ENCODE data around the gene RIPOR3.
A peak's percentile ranks its signal among the peaks of the same experiment; 100 is the strongest.

Gene RIPOR3

GRCh38 chr20:50554694-50555579 lies 136.4 kb downstream of the RIPOR3 start:
- TF ChIP-seq, protein P1, sequence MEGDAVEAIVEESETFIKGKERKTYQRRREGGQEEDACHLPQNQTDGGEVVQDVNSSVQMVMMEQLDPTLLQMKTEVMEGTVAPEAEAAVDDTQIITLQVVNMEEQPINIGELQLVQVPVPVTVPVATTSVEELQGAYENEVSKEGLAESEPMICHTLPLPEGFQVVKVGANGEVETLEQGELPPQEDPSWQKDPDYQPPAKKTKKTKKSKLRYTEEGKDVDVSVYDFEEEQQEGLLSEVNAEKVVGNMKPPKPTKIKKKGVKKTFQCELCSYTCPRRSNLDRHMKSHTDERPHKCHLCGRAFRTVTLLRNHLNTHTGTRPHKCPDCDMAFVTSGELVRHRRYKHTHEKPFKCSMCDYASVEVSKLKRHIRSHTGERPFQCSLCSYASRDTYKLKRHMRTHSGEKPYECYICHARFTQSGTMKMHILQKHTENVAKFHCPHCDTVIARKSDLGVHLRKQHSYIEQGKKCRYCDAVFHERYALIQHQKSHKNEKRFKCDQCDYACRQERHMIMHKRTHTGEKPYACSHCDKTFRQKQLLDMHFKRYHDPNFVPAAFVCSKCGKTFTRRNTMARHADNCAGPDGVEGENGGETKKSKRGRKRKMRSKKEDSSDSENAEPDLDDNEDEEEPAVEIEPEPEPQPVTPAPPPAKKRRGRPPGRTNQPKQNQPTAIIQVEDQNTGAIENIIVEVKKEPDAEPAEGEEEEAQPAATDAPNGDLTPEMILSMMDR (IDR thresholded peaks at IDR 0.05; ENCODE audit: poor library complexity, severe bottlenecking), result no peak
- Histone ChIP-seq H3K4me1 (ENCODE audit: insufficient read depth, poor library complexity, severe bottlenecking) (peaks cover 44% of the 10 kb centered on the region), H3K27ac (ENCODE audit: poor library complexity, severe bottlenecking) (no peak overlapping the region), H3K27me3 (ENCODE audit: insufficient read depth, poor library complexity, severe bottlenecking) (no peaks in the 10 kb centered on the region), H3K9me3 (ENCODE audit: severe bottlenecking) (peaks cover 7% of the 10 kb centered on the region), H3K4me3 (ENCODE audit: severe bottlenecking) (no peak overlapping the region), H3K36me3 (ENCODE audit: low read depth) (peaks cover 70% of the 10 kb centered on the region)
- no peak for ATAC-seq (ENCODE audit: low read depth)
- no peak for DNase-seq (ENCODE audit: low spot score)

DNA sequence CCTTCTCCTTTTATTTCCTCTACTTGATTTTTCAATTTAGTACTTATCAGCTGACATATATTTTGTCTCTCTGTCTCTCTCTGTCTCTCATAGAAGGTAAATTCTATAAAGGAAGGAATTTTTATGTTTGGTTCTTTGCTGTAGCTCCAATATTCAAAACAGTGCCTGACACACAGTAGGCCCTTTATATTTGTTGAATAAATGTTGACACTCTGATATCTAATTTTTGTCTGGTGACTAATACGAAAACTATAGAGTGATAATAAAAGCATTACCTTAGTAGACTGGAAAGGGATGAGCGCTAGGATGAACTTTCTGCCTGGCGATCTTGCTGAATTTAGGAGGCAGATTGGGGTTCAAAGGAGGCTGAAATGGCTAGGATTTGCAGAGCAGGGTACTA lies 138.4 kb downstream of the RIPOR3 start:
- no peaks in the 10 kb centered on the region for H3K27me3 ChIP-seq (ENCODE audit: insufficient read depth, poor library complexity, severe bottlenecking)
- H3K4me1 ChIP-seq (ENCODE audit: insufficient read depth, poor library complexity, severe bottlenecking), result peaks cover 27% of the 10 kb centered on the region
- H3K36me3 ChIP-seq (ENCODE audit: low read depth), result peaks cover 83% of the 10 kb centered on the region
- H3K9me3 ChIP-seq (ENCODE audit: severe bottlenecking), result peaks cover 7% of the 10 kb centered on the region
- TF ChIP-seq, protein P1 (IDR thresholded peaks at IDR 0.05; ENCODE audit: poor library complexity, severe bottlenecking), result no peak
- H3K27ac ChIP-seq (ENCODE audit: poor library complexity, severe bottlenecking), result no peak overlapping the region
- DNase-seq (ENCODE audit: low spot score) (no peak), ATAC-seq (ENCODE audit: low read depth) (no peak)
- H3K4me3 ChIP-seq (ENCODE audit: severe bottlenecking), result no peak overlapping the region

- Histone ChIP-seq H3K27me3 (ENCODE audit: insufficient read depth, poor library complexity, severe bottlenecking) (no peaks in the 10 kb centered on the region), H3K4me3 (ENCODE audit: severe bottlenecking) (no peak overlapping the region), H3K36me3 (ENCODE audit: low read depth) (peaks cover 88% of the 10 kb centered on the region), H3K27ac (ENCODE audit: poor library complexity, severe bottlenecking) (peak overlapping the region; percentile 28), H3K4me1 (ENCODE audit: insufficient read depth, poor library complexity, severe bottlenecking) (peaks cover 27% of the 10 kb centered on the region), H3K9me3 (ENCODE audit: severe bottlenecking) (peaks cover 7% of the 10 kb centered on the region)
- ATAC-seq (ENCODE audit: low read depth), result peak; percentile 69
- no peak for DNase-seq (ENCODE audit: low spot score)
- TF ChIP-seq, protein P1 (IDR thresholded peaks at IDR 0.05; ENCODE audit: poor library complexity, severe bottlenecking), result no peak
Observed at GRCh38 chr20:50551288-50551687, 140.1 kb downstream of the RIPOR3 start.

DNA sequence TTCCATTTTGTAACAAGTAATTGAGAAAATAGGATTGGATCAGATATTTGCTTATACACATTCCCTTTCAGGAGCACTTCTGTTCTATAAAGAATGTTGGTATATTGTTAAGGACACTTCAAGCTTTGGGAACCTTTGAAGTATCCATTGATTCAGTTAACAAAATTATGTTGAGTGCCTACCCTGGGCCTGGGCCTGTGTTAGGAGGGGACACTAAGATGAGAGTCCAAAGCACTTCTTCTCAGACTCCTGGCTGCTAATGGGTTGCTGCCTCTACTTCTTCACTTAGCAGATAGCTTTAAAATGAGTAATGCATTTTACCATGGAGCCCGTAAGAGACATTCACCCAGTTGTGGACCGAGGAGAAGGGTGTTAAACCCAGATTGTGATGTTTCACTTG lies 140.8 kb downstream of the RIPOR3 start:
- DNase-seq (ENCODE audit: low spot score) (no peak), ATAC-seq (ENCODE audit: low read depth) (no peak)
- peaks cover 7% of the 10 kb centered on the region for H3K9me3 ChIP-seq (ENCODE audit: severe bottlenecking)
- peak overlapping the region; percentile 28 for H3K27ac ChIP-seq (ENCODE audit: poor library complexity, severe bottlenecking)
- H3K27me3 ChIP-seq (ENCODE audit: insufficient read depth, poor library complexity, severe bottlenecking), result no peaks in the 10 kb centered on the region
- peaks cover 91% of the 10 kb centered on the region for H3K36me3 ChIP-seq (ENCODE audit: low read depth)
- TF ChIP-seq, protein P1 (IDR thresholded peaks at IDR 0.05; ENCODE audit: poor library complexity, severe bottlenecking), result no peak
- peaks cover 27% of the 10 kb centered on the region for H3K4me1 ChIP-seq (ENCODE audit: insufficient read depth, poor library complexity, severe bottlenecking)
- no peak overlapping the region for H3K4me3 ChIP-seq (ENCODE audit: severe bottlenecking)

- Histone ChIP-seq H3K9me3 (ENCODE audit: severe bottlenecking) (no peaks in the 10 kb centered on the region), H3K36me3 (ENCODE audit: low read depth) (peaks cover 84% of the 10 kb centered on the region), H3K4me1 (ENCODE audit: insufficient read depth, poor library complexity, severe bottlenecking) (peaks cover 27% of the 10 kb centered on the region), H3K27ac (ENCODE audit: poor library complexity, severe bottlenecking) (no peak overlapping the region), H3K4me3 (ENCODE audit: severe bottlenecking) (no peak overlapping the region), H3K27me3 (ENCODE audit: insufficient read depth, poor library complexity, severe bottlenecking) (no peaks in the 10 kb centered on the region)
- DNase-seq (ENCODE audit: low spot score) (no peak), ATAC-seq (ENCODE audit: low read depth) (no peak)
- TF ChIP-seq, protein P1 (IDR thresholded peaks at IDR 0.05; ENCODE audit: poor library complexity, severe bottlenecking), result no peak
Observed at GRCh38 chr20:50548396-50548795, 142.9 kb downstream of the RIPOR3 start.
